Activated naive CD4-positive, alpha-beta T cell treated with anti-CD3 and anti-CD28 coated beads, Interleukin-2, amount 50 U/mL, for 16 hours (primary cell): ENCODE results near the gene LGI4.

Experiments used
- DNase-seq: peaks from one replicate; pipeline ENCODE4 v3.0.0-alpha.2; 2020

LGI4 gene

DNA sequence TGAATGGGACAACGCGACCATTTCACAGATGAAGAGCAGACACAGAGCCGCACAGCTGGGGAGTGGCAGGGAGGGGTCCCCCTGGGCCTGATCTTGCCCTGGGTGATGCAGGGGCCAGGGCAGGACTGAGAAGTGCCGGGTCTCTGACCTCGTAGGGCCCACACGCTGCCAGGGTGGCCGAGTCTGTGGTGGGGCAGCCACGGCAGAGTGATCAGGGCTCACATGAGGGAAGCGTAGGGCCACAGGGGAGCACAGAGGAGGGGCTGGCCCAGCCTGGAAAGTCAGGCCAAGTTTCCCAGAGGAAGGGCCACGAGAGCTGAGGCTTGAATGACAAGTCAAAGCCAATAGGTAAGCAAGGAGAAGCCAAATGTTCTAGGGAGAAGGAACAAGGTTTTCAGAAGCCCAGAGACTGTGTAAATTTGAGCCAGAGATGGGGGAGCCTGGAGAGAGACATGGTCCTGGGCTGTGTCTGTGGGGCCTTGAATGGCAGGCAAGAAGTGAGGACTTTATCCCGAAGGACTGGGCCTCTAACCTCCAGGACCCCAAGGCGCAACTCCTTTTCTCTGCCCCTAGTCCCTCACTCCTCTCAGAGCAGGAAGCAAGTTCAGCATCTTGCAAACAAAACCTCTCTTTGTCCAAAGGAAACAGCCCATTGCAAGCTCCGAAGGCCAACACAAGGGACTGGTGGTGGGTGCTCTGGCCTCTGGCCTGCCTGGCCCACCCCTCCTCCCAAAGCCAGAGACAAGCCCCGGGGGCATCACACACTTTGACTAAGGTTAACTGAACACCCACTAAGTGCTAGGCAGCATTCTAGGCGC is 51.0 kb downstream of the LGI4 start:
- no peak for DNase-seq

DNA sequence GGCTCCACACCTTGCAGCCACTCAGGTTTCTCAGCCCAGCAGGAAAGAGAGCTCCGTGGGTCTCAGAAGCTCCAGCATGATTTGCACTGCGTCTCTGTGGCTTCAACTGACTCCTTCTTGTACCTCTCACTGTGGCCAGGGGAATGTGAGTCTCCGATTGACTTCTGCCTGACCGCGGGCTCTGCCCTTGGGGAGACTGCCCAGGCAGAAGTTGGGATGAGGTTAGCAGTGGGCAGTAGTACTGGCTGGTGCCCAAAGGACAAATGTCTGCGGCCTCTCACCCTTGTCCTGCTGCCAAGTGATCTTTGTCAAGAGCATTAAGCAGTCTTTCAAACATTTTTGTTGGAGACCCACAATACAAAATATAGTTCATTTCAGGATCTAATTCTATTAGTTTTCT is 53.7 kb downstream of the LGI4 start:
- no peak for DNase-seq

DNA sequence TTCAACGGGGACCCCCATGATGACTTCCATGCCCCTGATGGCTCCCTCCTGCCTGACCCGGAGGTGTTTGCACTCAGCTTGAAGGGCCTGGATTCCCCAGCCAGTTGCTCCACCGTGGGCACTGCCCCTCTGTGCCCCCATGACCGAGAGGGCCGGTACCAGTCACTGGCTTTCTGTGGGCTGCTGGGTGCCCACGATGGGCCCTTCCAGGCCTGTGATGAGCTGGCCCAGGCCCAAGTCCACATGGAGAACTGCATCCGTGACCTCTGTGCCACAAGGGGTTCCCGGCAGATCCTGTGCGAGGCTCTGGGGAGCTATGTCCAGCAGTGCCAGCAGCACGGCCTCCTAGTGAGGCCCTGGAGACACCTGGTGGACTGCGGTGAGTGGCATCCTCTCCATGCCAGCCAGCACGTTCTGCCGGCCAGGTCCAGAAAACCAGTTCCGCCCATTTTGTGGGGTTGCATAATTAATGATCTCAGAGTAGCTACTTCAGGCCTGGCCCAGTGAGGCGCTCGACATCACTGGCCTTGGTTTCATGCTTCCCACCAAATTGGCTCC is 54.2 kb downstream of the LGI4 start:
- no peak for DNase-seq

DNA sequence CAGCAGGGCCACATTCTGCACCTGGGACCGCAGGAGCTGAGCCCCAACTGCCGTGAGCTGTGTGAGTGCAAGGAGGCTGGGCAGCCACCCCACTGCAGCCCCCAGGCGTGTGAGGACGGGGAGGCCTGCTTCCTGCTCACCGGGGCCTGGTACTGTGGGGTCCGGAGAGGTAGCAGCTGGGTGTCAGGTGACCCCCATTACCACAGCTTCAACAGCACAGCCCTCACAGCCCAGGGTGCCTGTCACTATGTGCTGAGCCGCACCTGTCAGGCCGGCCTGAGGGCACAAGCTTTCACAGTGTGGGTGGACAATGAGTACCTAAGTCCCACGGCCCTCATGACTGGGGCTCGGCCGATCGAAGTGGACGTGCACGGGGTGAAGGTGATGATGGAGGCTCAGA is 55.0 kb downstream of the LGI4 start:
- DNase-seq, result no peak

DNA sequence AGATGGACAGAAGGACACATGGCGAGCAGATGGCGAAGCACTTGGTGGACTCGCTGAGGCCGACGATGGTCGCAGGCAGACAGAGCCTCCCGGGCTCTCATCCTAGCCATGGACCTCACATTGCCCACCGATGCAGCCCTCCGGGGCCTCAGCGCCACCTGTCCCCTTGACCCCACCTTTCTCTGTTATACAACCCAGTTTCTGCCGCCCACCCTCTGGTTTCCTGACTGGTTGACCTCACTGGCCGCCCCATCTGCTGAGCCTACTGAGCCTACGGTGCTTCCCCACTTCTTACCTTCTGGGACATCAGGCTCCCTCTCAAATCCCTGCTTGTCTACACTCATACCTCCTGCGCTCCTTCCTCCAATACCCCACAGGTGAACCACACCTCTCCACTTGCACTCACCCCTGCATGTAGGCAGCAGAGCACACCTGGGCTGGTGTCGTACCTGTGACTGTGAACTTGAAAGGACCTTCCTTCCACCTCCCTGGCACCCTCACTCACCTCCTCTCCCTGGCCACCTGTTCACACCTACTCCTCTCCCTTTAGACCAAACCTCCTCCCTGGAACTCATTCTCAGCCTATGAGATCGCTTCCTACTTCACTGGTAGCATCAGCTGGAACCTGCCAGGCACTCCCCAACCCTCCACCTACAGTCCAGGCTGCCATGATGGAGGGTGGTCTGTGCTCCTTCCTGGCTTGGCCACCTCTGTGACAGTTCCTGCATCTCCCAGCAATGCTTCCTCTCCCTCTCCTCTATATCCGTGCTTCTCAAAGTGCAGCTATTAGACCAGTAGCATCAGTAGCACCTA is 57.2 kb downstream of the LGI4 start:
- no peak for DNase-seq

DNA sequence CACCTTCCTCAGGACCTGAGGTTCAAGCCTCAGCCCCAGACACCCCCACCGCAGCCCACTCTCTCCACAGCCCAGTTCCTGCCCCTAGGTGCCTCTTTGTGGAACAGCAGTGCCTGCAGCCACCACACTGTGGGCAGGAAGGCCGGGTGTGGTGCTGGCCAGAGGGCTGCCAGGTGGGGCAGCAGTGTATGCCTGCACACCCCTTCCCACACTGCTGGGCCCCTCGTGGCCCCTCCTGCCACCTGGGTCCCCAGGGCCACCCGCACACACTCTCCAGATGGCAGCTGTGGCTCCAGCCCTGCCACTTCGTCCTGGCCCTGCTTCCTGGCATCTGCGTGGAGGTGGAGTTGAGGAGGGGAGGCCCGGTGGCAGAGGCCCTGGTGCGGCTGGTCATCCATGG is 58.2 kb downstream of the LGI4 start:
- DNase-seq, result no peak

DNA sequence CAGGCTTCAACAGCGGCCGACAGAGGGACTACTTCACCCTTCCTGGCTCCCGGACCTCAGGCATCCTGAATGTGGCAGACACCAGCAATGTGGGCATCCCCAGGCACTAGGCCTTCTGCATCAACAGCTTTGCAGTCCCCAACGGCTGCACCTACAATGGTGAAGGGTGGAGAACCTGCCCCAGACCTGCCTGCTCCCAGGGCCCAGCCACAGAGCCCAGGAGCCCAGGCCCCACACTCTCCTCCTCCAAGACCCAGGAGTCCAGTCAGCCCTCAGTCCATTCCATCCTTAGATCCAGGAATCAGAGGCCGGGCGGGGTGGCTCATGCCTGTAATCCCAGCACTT is 58.9 kb downstream of the LGI4 start:
- no peak for DNase-seq

DNA sequence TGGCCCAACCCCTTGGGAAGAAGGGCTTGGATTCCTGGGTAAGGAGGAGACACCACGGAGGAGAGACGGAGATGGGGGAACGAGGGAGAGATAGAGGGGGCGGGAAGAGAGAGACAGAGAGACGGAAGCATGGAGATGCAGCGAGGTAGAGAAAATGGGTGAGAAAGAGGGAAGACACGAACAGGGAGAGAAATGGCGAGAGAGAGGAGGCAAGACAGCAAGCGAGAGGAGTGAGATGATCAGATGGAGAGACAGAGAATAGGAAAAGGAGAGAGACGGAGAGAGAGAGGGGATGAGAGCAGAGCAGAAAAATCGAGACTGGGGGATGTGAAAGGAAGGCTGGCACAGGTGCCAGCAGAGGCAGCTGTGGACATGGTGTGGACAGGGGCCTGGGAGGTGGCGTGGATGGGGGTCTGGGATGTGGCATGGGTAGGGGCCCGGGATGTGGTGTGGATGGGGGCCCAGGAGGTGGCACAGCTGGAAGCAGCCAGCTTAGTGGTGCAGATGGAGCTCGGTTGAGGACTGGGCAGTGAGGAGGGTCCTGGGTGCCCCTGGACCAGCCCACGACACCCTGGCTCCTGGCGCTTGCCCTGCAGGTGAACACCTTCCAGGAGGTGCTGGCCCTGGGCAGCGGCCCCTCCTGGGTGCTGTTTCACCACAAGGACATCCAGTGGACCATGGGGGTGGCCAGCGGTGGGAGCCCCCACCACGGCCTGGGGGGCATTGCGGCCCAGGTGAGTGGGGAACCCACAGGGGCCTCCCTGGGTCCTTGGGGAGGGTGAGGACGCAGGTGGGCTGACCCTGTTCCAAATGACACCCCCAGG is 59.4 kb downstream of the LGI4 start:
- no peak for DNase-seq
